HG03469 (cell line): ENCODE results near the gene EAF1.
"Not testable (repeated sequence)": the region's sequence is repeated elsewhere in the genome, so short reads cannot be mapped to it uniquely, and the experiment has no call there.

ENCODE experiments used
- ATAC-seq: cut with Tn5 transposase; IDR thresholded peaks from one replicate; pipeline ENCODE4 v1.9.1; 2021; ENCODE audit warnings: mild to moderate bottlenecking, moderate library complexity, moderate number of reproducible peaks; ENCODE audit not compliant: unreplicated experiment

The EAF1 gene

DNA sequence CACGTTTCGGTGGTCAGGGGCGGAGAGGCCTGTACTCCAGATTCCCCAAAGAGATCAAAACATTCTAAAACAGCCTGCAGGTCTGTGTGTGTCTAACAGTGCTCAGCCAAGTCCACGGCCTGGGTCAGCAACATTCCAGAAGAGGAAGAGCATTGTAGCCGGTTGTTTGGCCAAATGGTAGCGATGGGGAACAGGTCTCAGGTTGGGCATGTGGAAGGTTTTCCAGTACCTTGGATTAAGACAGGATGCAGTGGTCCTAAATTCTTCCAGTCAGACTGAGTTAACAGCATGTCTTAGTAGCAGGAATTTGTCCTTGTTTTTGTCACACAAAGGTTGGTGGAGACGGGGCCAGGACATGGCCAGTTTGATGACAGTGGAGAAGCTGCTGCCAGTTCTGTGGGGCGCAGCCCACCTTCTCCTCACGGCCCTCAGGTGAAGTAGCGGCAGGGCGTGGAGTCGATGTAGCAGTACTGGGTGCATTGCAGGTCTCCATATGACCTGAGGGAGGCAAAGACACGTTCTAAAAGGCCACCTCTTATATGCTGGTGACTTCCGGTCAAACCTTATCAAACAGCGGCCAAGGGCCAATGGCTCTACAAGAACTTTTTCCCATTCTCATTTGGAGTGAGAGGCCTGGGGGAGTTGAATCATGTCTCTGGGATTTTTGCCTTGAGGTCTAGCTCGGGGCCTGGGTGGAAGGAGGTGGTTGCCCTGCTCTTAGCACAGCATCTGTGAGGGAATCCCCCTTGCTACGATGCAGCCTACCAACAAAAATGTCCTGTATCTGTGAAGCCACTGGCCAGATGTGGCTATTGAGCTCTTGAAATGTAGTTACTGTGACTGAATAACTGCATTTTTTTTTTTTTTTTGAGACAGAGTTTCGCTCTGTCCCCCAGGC lies 24.1 kb downstream of the EAF1 start:
- no peak for ATAC-seq

DNA sequence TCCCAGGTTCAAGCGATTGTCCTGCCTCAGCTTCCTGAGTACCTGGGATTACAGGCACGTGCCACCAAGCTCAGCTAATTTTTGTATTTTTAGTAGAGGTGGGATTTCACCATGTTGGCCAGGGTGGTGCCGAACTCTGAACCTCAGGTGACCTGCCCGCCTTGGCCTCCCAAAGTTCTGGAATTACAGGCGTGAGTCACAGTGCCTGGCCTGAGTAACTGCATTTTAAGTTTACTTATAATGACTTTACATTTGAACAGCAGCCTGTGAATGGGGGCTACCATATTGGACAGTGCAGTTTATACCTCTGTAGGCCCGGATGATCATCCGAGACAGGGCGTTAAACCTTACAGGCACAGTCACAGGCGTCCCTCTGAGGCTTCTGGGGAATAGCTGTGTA lies 24.8 kb downstream of the EAF1 start:
- no peak for ATAC-seq

DNA sequence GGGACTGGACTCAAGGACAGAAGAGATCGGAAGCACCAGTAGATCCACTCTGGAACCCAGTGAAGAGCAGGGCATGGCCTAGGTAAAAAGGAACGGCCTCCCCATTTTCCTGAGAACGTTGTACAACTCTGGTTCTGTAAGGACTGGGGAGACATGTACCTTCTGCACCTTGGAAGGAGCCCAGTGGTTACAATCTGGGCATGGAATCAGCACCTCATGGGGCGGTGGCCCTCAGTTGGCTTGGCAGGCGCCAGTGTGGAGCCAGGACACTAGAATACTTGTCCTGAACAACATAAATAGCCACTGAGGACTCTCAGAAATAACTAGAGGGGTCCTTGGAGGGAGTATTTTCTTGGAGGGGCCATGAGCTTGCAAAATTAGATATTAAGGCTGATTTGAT lies 25.6 kb downstream of the EAF1 start:
- no peak for ATAC-seq

DNA sequence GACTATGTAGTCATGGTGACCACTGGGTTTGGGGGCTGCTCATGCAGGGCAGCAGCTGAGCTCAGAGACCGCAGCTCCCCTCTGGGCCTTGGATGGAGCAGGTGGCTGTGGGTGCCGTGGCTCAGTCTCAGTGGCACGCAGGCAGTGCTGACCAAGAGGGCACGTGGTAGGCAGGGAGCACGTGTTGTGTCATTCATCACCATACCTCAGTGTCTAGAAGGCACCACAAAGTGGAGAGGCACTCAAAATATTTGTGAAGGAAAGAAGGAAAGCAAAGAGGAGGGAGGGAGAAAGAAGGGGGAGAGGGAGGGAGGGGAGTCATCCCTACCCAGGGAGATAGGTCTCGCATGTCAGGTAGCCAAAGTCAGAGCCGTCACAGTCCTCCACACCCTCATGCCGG lies 26.1 kb downstream of the EAF1 start:
- no peak for ATAC-seq

DNA sequence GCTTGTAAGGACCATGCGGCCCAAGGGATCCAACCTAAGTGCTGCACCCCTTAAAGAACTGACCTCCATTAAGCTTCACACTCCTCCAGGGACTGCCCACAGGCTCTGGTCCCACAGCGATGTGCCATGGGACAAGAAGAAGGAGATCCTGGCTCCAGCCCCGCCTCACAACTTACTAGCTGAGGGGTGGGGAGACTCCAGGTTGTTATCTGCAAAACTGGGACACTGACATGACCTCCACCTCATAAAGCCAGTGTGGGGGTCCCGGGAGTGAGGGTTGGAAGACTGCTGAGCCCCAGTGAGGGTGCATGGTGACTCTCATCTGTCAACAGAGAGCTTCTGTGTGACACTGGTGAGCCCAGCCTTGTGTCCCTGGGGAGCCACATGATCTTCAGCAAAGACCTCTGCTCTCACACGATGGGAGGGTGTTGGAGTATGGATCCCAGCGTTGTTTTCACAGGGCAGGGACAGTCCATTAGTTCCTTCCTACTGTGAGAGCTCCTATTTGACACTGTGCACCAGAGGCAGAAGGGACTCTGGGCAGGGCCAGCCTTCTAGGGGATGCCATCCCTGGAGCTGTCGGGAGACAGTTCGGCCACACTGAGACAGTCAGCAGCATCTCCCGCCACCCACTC lies 26.7 kb downstream of the EAF1 start:
- ATAC-seq = no peak

DNA sequence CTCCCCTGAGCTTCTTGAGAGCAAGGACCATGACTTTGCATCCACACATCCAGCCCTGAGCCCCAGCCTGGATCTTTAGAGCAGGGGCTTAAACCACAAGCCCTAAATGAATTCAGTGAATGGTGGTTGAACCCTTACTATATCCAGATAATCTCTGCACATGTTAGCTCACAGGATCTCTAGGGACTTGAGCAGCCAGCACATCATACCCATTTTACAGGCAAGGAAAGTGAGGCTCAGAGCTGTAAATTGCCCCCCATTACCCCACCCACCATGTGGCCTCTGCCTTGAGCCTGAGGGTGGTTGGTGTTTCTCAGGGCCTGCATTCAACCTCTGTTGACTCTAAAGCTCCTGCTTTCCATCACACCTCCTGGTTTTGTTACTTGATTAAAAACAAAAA lies 27.6 kb downstream of the EAF1 start:
- ATAC-seq = no peak

DNA sequence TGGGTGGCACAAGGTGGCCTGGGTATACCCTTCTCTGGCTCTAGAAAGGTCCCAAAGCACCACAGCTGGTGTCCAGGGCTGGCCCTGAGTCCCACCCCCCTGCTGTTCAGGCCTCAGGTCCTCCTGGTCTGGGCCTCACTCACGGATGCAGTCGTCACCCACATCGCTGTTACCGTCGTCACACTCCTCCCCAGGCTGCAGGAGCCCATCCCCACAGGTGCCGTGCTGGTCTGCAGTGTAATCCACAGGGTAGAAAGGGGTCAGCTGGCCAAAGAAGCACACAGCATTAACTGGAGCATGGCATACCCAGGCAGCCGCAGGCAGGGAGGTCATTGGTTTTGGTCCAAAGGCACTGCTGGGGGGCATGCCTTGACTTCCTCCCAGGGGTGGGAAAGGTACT lies 28.4 kb downstream of the EAF1 start:
- no peak for ATAC-seq

DNA sequence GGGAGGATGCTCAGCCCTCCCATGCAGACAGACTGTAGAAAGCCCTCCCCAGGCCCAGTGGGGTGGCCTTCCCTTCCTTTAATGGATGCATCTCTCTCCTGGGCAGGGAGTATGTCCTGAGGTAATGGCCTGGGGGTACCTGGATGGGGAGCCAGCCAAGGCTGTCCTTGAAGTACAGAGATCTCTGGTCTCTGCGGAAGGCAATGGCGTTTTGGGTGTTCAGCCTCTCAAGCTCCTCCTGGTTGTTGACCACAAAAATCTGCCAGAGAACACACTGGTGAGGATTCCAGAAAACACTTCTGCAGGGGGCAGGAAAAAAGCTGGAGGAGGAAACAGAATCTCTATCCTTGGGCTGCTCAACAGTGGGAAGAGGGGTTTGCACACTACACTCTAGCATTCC lies 28.9 kb downstream of the EAF1 start:
- no peak for ATAC-seq

DNA sequence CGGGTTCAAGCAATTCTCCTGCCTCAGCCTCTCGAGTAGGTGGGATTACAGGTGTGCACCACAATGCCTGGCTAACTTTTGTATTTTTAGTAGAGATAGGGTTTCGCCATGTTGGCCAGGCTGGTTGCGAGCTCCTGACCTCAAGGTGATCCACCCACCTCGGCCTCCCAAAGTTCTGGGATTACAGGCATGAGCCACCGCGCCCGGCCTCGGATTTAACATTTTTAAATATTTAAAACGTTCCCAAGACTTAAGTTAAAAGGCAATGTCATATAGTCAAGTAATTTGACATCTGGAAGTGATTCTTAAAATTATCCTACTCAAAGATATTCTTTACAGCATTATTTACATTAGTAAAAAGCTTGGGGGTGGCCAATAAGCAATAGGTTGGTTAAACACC lies 29.5 kb downstream of the EAF1 start:
- not testable (repeated sequence) for ATAC-seq

- no peak for ATAC-seq
Measured at GRCh38 chr3:15458212-15458780, 30.9 kb downstream of the EAF1 start.

DNA sequence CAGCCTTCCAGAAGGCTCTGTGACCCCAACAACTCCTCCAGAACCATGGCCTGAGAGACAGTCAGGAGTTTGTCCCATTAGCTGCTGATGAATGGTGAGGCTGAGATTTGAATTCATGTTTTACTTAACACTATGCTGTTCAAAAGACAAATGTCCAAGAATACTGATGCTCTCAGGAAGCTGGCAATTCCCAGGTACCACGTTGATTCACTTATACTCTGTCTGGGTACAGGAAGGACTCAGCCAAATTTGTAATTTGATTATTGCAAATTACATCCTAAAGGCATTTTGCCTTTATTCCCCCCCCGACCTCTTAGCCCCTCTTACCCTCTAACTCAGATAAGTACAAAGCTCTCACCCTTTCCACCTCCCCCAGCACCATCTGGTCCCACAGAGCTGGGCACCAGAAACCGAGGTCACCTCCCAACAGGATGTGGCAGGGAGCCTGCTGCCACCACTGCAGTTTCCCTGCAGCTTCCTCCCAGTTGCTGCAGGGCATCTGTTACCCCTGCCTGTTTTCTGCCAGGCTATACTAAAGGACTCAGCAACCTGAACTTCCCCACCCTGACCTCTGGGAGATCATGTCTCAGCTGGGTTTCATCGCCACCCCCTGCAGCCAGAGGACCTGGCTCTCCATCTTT lies 33.6 kb downstream of the EAF1 start:
- ATAC-seq = no peak

DNA sequence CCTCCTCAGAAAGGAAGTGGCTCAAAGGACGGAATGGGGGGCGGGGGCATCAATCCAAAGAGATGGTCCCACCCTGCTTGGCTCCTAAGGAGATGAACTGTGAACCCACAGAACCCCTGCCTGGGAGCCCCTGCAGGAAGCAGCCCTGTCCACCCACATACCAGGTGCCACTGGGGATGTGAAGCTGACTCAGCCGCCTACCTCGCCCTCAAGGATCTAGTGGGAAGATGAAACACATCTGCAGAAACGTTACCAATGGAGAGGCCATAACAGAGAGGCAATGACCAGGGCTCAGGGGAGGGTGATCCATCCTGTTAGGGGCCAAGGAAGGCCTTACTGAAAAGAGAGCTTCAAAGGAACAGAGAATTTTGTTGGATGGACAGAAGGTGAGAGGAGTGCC lies 35.1 kb downstream of the EAF1 start:
- no peak for ATAC-seq

- no peak for ATAC-seq
Measured at GRCh38 chr3:15465876-15466585, 38.6 kb downstream of the EAF1 start.

DNA sequence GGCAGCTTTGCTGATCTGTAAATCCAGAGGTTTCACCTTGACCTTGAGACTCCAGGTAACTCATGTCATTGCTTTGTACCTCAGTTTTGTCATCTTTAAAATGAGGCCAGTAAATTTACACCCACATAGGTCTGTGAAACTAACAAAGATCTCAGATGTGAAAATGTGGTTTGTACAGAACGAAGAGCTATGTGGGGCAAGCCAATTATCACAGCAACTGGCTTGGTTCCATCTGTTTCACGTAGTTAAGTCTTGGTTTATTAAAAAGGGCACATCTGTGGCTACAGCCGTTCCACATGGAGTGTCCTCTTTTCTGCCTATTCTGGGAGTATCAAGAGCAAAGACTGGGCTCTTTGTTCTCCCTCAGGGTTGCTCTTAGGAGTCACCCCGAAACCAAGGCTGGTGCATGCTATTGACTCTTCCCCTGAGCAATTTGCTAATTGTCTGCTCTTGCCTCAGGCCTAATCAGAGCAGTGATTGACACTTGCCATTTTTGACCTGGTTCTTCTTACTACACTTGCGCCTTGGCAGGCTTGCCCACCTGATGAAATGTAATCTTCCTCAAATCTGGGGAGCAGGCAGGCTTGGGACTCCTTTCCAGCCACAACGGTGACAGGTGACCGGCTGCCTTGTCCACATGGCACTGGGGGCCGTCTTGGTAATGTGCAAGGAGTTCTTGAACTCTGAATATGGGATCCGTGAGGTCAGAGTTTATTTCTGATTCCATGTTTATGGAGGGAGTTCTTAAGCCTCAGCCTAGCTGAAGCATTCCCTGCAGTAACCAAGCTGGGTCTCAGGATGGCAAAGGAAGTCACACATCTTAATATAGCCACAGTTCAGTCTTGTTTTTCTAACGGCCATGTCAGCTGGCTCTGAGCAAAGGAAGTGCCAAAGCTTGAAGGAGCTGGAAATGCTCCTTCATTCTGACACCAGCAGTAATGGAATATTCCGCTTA lies 40.1 kb downstream of the EAF1 start:
- no peak for ATAC-seq

DNA sequence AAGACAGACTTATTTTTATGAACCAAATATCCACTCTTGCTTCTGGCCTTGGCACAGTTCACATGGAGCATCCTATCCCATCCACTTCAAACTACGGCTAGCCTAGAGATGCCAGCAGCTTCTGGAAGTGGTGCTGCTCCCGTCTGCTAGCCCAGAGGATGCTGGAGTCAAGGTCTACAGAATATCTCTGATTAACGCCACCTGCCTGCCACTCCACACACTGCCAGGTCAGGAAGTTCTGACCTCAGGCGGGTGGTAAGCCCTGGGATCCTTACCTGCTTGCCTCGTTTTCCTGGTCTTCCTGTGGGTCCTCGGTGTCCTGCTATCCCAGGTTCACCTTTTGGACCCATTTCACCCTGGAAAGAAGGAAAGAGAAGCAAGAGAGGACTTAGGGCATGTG lies 42.9 kb downstream of the EAF1 start:
- no peak for ATAC-seq

- ATAC-seq = no peak
Measured at GRCh38 chr3:15470849-15471248, 43.5 kb downstream of the EAF1 start.

GRCh38 chr3:15471861-15472260 lies 44.5 kb downstream of the EAF1 start:
- no peak for ATAC-seq

- ATAC-seq = no peak
Measured at GRCh38 chr3:15475161-15475560, 47.8 kb downstream of the EAF1 start.

- no peak for ATAC-seq
Measured at GRCh38 chr3:15476378-15476777, 49.0 kb downstream of the EAF1 start.
